NT2/D1 (cell line): ENCODE results near the gene METTL13.

Source experiments
- DNase-seq: peaks from one replicate; pipeline ENCODE4 v3.0.0-alpha.2; 2011; ENCODE audit warnings: low read depth, low spot score
- H3K27me3 ChIP-seq: 2 replicates; pipeline ENCODE4 v1.6.0; 2011; ENCODE audit warnings: mild to moderate bottlenecking; ENCODE audit not compliant: insufficient read length, insufficient read depth
- H3K36me3 ChIP-seq: 2 replicates; pipeline ENCODE4 v1.6.1; 2011; ENCODE audit warnings: mild to moderate bottlenecking, low read length, mixed read lengths; ENCODE audit not compliant: insufficient read depth, insufficient read length
- H3K4me1 ChIP-seq: 2 replicates; pipeline ENCODE4 v1.5.1; 2011; ENCODE audit not compliant: insufficient read depth, insufficient read length
- H3K4me3 ChIP-seq: 2 replicates; pipeline ENCODE4 v1.5.1; 2011; ENCODE audit warnings: low read depth; ENCODE audit not compliant: insufficient read length
- H3K9ac ChIP-seq: 2 replicates; pipeline ENCODE4 v1.6.0; 2011; ENCODE audit warnings: low read depth; ENCODE audit not compliant: insufficient read length
- H3K9me3 ChIP-seq: 2 replicates; pipeline ENCODE4 v1.5.1; 2011; ENCODE audit warnings: mild to moderate bottlenecking, low read length; ENCODE audit not compliant: insufficient read depth
- SUZ12 ChIP-seq: IDR thresholded peaks from 2 replicates; pipeline ENCODE4 v1.6.1; 2011; ENCODE audit not compliant: insufficient read length, insufficient read depth; ENCODE audit errors: extremely low read depth
- YY1 ChIP-seq: IDR thresholded peaks from 2 replicates; pipeline ENCODE4 v1.6.1; 2011; ENCODE audit not compliant: insufficient read length, insufficient read depth
- ZNF274 ChIP-seq: IDR thresholded peaks from 2 replicates; pipeline ENCODE4 v1.6.1; 2011; ENCODE audit warnings: mild to moderate bottlenecking, low read depth, low read length

Gene METTL13

DNA sequence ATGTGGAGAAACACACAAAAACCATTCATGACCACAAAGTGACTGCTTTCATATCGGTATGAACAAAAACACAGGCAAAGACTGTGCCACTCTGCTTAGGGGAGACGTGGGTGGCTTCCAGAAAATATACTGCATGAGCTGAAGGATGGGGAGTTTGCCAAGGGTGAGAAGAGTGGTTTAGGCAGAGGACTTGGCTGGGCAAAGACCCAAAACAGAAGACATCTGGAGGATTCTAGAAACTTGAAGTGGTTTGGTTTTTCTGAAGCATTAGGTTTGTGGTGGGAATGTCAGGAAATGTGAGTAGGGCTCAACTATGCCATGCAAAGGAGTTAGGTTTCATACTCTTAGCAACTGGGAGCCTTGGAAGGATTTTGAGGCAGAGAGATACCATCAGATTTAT is 33.2 kb downstream of the METTL13 start:
- Histone ChIP-seq H3K9ac (no peak overlapping the region), H3K4me1 (peaks cover 3% of the 10 kb centered on the region), H3K9me3 (no peaks in the 10 kb centered on the region), H3K27me3 (no peaks in the 10 kb centered on the region), H3K4me3 (no peak overlapping the region), H3K36me3 (no peaks in the 10 kb centered on the region)
- no peak for TF ChIP-seq ZNF274
- TF ChIP-seq SUZ12 = no peak
- no peak for TF ChIP-seq YY1
- DNase-seq = no peak

DNA sequence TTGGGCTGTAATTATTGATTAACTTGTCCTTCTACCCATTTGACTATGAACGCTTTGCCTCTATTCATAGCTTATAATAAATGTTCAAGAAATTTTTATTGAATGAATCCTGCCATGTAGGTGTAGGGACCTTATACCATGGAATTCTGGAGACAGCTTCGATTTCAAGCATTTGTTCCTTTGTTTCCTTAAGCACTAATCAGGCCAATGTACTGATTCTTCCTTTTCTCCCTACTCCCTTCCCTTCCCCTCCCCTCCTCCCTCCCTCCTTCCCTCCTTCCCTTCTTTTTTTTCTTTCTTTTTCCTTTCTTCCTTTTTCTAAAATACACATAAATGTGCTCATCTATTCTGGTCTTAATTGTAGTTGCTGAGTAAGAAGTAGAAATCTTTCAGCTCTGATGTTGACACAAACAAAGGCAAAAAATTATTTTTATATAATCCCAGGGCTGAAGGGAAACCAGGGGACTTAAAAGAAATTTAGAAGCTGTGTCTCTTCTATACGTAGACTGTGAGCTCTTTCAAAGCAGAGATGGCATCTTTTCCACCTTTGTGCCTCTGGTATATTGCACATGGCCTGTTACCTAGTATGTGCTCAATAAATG is 34.9 kb downstream of the METTL13 start:
- Histone ChIP-seq H3K9ac (no peak overlapping the region), H3K9me3 (no peaks in the 10 kb centered on the region), H3K27me3 (no peaks in the 10 kb centered on the region), H3K4me3 (no peak overlapping the region), H3K36me3 (no peaks in the 10 kb centered on the region), H3K4me1 (peaks cover 3% of the 10 kb centered on the region)
- DNase-seq = no peak
- TF ChIP-seq YY1 (no peak), ZNF274 (no peak), SUZ12 (no peak)

DNA sequence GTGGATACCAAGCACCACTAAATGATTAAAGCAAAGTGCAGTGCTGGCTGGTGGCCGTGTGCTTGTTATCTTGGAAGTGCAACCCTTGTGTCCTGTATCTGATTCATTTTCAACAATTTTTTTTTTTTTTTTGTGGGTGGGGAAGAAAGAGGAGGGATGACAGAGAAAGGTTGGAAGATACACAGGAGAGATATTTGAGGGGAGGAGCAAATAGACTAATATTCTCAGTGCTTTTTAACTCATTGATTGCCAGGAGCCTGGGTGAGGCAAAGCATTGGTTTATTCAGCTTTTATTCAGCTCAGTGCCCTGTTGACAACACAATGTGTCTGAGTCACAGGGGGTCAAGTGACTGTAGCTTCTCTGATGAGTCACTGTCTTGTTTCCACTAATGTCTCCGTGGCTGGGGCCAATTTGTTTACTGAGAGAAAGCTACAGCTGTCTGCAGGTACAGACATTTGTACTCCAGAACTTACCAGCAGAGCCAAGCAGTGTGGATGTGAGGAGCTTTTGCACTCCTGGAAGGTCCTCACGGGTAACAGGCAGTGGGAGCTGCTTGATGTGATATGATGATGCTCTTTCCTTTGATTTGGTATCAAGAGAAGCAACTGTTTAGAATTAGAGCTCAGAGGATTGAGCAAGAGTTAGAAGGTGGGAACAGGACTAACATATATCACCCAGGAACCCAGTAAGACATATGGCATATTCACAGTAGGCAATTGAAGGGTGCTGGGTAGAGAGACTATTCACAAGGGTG is 36.2 kb downstream of the METTL13 start:
- Histone ChIP-seq H3K27me3 (no peaks in the 10 kb centered on the region), H3K9ac (no peak overlapping the region), H3K36me3 (no peaks in the 10 kb centered on the region), H3K4me3 (no peak overlapping the region), H3K4me1 (peaks cover 3% of the 10 kb centered on the region), H3K9me3 (no peaks in the 10 kb centered on the region; the same call in 1 of the 2 replicates)
- peak; percentile 73 for DNase-seq
- TF ChIP-seq SUZ12 = no peak
- no peak for TF ChIP-seq YY1
- no peak for TF ChIP-seq ZNF274

DNA sequence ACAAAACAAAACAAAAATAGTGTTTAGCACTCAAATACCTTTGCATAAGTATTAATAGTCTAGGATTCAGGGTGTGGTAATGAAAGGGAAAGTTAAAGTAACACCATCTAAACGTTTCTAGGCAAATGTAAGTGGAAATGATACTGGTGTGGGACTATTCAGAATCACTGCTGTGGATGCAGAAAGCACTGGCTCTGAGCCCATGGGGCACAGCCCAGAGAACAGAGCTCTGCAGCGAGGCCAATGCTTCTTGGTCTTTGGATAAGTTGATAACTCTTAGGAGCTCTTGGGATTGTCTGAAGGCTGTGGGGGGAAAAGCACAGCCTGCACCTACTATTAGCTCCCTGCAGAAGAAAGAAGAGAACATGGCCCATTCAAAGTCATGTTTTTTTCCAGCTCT is 38.5 kb downstream of the METTL13 start:
- H3K9me3 ChIP-seq = peaks cover 7% of the 10 kb centered on the region
- no peaks in the 10 kb centered on the region for H3K36me3 ChIP-seq
- no peak overlapping the region for H3K4me3 ChIP-seq
- no peaks in the 10 kb centered on the region for H3K27me3 ChIP-seq
- H3K9ac ChIP-seq = no peak overlapping the region
- H3K4me1 ChIP-seq = peaks cover 3% of the 10 kb centered on the region
- no peak for DNase-seq
- TF ChIP-seq YY1 = no peak
- TF ChIP-seq SUZ12 = no peak
- TF ChIP-seq ZNF274 = no peak

DNA sequence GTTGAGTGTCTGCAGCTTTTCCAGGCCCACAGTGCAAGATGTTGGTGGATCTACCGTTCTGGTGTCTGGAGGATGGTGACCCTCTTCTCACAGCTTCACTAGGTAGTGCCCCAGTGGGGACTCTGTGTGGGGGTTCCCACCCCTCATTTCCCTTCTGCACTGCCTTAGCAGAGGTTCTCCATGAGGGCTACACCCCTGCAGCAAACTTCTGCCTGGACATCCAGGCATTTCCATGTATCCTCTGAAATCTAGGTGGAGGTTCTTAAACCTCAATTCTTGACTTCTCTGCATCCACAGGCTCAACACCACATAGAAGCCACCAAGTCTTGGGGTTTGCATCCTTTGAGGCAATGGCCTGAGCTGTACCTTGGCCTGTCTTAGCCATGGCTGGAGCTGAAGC is 45.5 kb downstream of the METTL13 start:
- no peak overlapping the region for H3K4me3 ChIP-seq
- no peak for DNase-seq
- H3K36me3 ChIP-seq = no peaks in the 10 kb centered on the region
- H3K9me3 ChIP-seq = peaks cover 45% of the 10 kb centered on the region
- no peaks in the 10 kb centered on the region for H3K27me3 ChIP-seq
- no peak overlapping the region for H3K9ac ChIP-seq
- TF ChIP-seq ZNF274 = no peak
- no peak for TF ChIP-seq SUZ12
- TF ChIP-seq YY1 = no peak
- H3K4me1 ChIP-seq = no peaks in the 10 kb centered on the region

DNA sequence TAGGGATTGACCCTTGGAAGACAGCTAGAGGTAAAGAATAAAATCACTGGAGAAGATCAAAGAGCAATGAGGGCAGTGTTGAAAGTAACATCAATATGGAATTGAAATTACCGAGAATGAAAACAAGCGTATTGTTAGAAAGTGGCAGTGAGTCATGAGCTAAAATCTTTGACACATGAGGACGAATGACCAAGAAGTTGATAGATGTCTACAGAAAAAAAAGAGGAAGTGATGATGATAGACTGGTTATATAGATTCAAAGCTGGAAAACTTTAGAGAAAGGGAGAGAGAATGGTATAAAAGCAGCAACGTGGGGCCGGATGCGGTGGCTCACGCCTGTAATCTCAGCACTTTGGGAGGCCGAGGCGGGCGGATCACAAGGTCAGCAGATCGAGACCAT is 47.3 kb downstream of the METTL13 start:
- peaks cover 45% of the 10 kb centered on the region for H3K9me3 ChIP-seq
- no peaks in the 10 kb centered on the region for H3K36me3 ChIP-seq
- no peak overlapping the region for H3K4me3 ChIP-seq
- H3K27me3 ChIP-seq = no peaks in the 10 kb centered on the region
- no peak for TF ChIP-seq ZNF274
- TF ChIP-seq SUZ12 = no peak
- no peak for TF ChIP-seq YY1
- no peak for DNase-seq
- H3K4me1 ChIP-seq = no peaks in the 10 kb centered on the region
- no peak overlapping the region for H3K9ac ChIP-seq

DNA sequence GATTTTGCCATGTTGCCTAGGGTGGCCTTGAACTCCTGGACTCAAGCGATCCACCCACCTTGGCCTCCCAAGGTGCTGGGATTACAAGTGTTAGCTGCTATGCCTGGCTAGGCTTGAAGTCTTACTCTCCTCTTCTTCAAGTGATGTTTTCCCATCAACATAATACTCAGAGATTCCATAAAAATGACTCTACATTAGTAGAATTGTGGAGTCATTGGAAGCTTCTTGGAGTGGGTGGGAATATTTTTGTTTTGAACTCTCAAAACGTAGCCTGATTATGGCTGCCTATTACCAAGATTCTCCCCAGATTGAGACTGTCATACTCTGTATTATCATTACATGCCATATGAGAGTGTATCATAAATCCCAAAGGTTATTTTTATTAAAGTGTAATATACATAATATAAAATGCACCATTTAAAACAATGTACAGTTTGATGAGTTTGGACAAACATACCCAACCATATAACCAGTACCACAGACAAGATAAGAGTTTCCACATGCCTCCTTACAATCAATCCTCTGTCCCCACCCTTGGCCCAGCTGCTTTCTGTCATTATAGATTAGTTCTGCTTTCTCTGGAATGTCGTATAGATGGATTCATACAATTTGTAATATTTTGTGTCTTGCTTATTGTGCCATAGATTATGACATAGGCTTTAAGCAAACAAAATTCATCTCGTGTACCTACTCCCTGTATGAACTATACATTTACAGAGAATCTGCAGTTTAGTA is 51.8 kb downstream of the METTL13 start:
- TF ChIP-seq ZNF274 (no peak), SUZ12 (no peak), YY1 (no peak)
- H3K9me3 ChIP-seq = peaks cover 6% of the 10 kb centered on the region
- DNase-seq = no peak
- H3K36me3 ChIP-seq = no peaks in the 10 kb centered on the region
- no peaks in the 10 kb centered on the region for H3K4me1 ChIP-seq
- H3K27me3 ChIP-seq = no peaks in the 10 kb centered on the region
- H3K9ac ChIP-seq = no peak overlapping the region
- H3K4me3 ChIP-seq = no peak overlapping the region
